ENCODE results near the gene ZNF786. TPM values are rescaled to one million over a fixed set of nuclear protein-coding genes. Genes with fewer than 3 reads are reported as not detected.
"Not testable (repeated sequence)": the region's sequence is repeated elsewhere in the genome, so short reads cannot be mapped to it uniquely, and the experiment has no call there.

ZNF786 gene
- total RNA-seq, 1 experiment from 2014 or later: 8.5 TPM

GRCh38 chr7:149041350-149041749, 49.2 kb downstream of the ZNF786 start (continued):
- TF ChIP-seq ELF1 (IDR thresholded peaks at IDR 0.05; ENCODE audit: borderline replicate concordance, low read depth): no peak
- TF ChIP-seq SRF (IDR thresholded peaks at IDR 0.05; ENCODE audit: low read depth): no peak
- TF ChIP-seq FOSL1 (IDR thresholded peaks at IDR 0.05; ENCODE audit: low read depth): no peak
- TF ChIP-seq, protein P1, sequence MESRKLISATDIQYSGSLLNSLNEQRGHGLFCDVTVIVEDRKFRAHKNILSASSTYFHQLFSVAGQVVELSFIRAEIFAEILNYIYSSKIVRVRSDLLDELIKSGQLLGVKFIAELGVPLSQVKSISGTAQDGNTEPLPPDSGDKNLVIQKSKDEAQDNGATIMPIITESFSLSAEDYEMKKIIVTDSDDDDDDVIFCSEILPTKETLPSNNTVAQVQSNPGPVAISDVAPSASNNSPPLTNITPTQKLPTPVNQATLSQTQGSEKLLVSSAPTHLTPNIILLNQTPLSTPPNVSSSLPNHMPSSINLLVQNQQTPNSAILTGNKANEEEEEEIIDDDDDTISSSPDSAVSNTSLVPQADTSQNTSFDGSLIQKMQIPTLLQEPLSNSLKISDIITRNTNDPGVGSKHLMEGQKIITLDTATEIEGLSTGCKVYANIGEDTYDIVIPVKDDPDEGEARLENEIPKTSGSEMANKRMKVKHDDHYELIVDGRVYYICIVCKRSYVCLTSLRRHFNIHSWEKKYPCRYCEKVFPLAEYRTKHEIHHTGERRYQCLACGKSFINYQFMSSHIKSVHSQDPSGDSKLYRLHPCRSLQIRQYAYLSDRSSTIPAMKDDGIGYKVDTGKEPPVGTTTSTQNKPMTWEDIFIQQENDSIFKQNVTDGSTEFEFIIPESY (IDR thresholded peaks at IDR 0.05; ENCODE audit: extremely low read depth, insufficient replicate concordance, low read length): no peak
- TF ChIP-seq EGR1 (IDR thresholded peaks at IDR 0.05; ENCODE audit: low read depth): no peak
- no peak for TF ChIP-seq POLR2AphosphoS5 (IDR thresholded peaks at IDR 0.05; ENCODE audit: low read depth, low read length)
- no peak for TF ChIP-seq RAD21 (IDR thresholded peaks at IDR 0.05; ENCODE audit: low read depth)

- BruUV-seq (replicated peaks); CTCF ChIA-PET; H3K9me3 ChIP-seq (ENCODE audit: control insufficient read depth in 1 of 2, insufficient read depth in 1 of 2, low read depth in 1 of 2, low read length in 2 of 2); H3K4me3 ChIP-seq (replicated peaks in 1 of 2; ENCODE audit: low read depth in 1 of 2, low read length in 2 of 2); H3K27ac ChIP-seq (ENCODE audit: low read depth, low read length); RAD21 ChIA-PET (ENCODE audit: low non-redundant PET in 1 of 2, low total read pairs in 2 of 2, uncharacterized antibody in 2 of 2, unreplicated experiment in 2 of 2); POLR2A ChIA-PET; ATAC-seq; H3K9me2 ChIP-seq (ENCODE audit: insufficient read depth); H3K9ac ChIP-seq (ENCODE audit: low read length); H2AFZ ChIP-seq (ENCODE audit: low read depth, low read length, poor library complexity, severe bottlenecking); H3K36me3 ChIP-seq (ENCODE audit: control insufficient read depth in 1 of 2, insufficient read depth in 2 of 2, low read length in 2 of 2); H4K20me1 ChIP-seq (ENCODE audit: insufficient read depth); H3K79me2 ChIP-seq (ENCODE audit: insufficient read depth, low read length); H3K27me3 ChIP-seq (ENCODE audit: insufficient read depth, low read length); DNase-seq (ENCODE audit: low read depth, low spot score); intact Hi-C loops (cut with micrococcal nuclease); H3K4me2 ChIP-seq (ENCODE audit: low read length); H3K4me1 ChIP-seq (ENCODE audit: control insufficient read depth in 1 of 2, insufficient read depth in 2 of 2, low read length in 2 of 2): not testable (repeated sequence)
Measured at GRCh38 chr7:149038641-149039040, 51.9 kb downstream of the ZNF786 start.

DNA sequence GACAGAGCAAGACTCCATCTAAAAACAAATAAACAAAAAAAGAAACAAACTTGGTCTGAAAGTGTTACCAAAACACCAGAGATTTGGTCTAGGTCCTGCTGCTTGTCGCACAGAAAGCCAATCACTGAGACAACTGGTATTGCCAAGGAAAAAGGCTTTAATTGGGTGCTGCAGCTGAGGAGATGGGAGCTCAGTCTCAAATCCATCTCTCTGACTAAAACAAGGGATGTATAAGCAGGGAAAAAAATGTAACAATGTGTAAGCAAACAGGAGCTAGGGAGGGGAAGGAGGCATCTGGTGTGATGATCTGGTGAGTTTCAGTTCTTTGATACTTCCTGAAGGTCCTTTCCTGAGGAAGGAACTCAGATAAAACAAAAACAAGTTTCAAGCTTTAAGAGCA, 53.8 kb downstream of the ZNF786 start:
- Histone ChIP-seq H4K20me1 (ENCODE audit: insufficient read depth) (no peaks in the 10 kb centered on the region), H3K4me1 (ENCODE audit: control insufficient read depth in 1 of 2, insufficient read depth in 2 of 2, low read length in 2 of 2) (no peaks in the 10 kb centered on the region), H3K9me3 (ENCODE audit: control insufficient read depth in 1 of 2, insufficient read depth in 1 of 2, low read depth in 1 of 2, low read length in 2 of 2) (peaks cover 4 to 9% of the 10 kb centered on the region in 2 experiments; a peak in 2 of 4 replicates), H3K27me3 (ENCODE audit: insufficient read depth, low read length) (no peaks in the 10 kb centered on the region), H3K9me2 (ENCODE audit: insufficient read depth) (no peaks in the 10 kb centered on the region), H3K79me2 (ENCODE audit: insufficient read depth, low read length) (no peaks in the 10 kb centered on the region), H3K36me3 (ENCODE audit: control insufficient read depth in 1 of 2, insufficient read depth in 2 of 2, low read length in 2 of 2) (no peaks in the 10 kb centered on the region), H3K27ac (ENCODE audit: low read depth, low read length) (no peak overlapping the region), H3K4me3 (replicated peaks in 1 of 2; ENCODE audit: low read depth in 1 of 2, low read length in 2 of 2) (no peak overlapping the region), H3K4me2 (ENCODE audit: low read length) (no peak overlapping the region), H3K9ac (ENCODE audit: low read length) (no peak overlapping the region), H2AFZ (ENCODE audit: low read depth, low read length, poor library complexity, severe bottlenecking) (no peak overlapping the region)
- intact Hi-C loops (cut with micrococcal nuclease): no loop called here
- ATAC-seq: no peak
- ChIA-PET POLR2A (no interaction called here), CTCF (no interaction called here), RAD21 (ENCODE audit: low non-redundant PET in 1 of 2, low total read pairs in 2 of 2, uncharacterized antibody in 2 of 2, unreplicated experiment in 2 of 2) (no interaction called here)
- DNase-seq (ENCODE audit: low read depth, low spot score): no peak
- no TSS peak for BruUV-seq (replicated peaks)
- no peak for TF ChIP-seq ELF1 (IDR thresholded peaks at IDR 0.05; ENCODE audit: borderline replicate concordance, low read depth)
- TF ChIP-seq SIN3A (IDR thresholded peaks at IDR 0.05; ENCODE audit: low read depth): no peak
- no peak for TF ChIP-seq CTCF (IDR thresholded peaks at IDR 0.05 in 2 of 3, conservative IDR thresholded peaks at IDR 0.05 in 1 of 3; ENCODE audit: borderline replicate concordance in 1 of 3, insufficient read depth in 1 of 3, low read depth in 2 of 3, low read length in 2 of 3)
- no peak for TF ChIP-seq POLR2A (IDR thresholded peaks at IDR 0.05; ENCODE audit: borderline replicate concordance, extremely low read depth, insufficient read depth, insufficient read length)
- TF ChIP-seq MAX (IDR thresholded peaks at IDR 0.05): no peak
- no peak for TF ChIP-seq TCF7L2 (IDR thresholded peaks at IDR 0.05; ENCODE audit: borderline replicate concordance, extremely low read depth, insufficient read depth, insufficient read length)
- TF ChIP-seq SRF (IDR thresholded peaks at IDR 0.05; ENCODE audit: low read depth): no peak
- no peak for TF ChIP-seq SP1 (IDR thresholded peaks at IDR 0.05; ENCODE audit: low read depth)

Measured in HCT116 (cell line).